ENCODE results near the gene DCBLD2.

DCBLD2 gene

DNA sequence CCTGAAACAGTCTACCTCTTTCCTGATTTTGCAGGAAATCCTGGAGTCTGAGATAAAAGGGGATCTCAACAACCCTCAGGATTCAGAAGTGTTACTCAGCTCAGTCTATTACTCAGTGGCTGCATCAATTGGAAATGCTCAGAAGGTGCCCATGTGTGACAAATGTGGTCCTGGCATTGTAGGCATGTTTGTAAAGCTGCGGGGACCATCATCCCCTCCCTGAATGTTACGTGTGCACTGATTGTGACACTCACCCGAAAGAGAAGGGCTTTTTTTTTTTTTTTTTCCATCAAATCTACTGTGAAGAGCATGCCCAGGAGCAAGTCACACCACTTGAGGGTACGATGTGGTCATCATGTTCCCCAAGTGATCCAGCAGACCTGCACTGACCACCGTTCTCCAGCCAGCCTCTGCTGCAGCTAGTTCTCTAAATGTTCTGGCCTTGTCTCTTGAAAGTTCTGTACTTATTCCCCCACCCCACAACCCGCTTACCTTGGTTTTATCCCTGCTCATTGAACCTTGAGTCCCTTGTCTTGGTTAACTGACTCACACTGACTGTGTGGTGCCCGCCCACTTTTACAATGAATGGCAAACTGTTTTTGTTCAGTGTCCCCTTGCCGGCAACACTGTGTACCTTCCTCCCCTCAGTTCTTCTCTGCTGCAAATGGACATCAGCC, 118.5 kb downstream of the DCBLD2 start:
- H3K4me3 ChIP-seq (ENCODE audit: low read length), result no peak overlapping the region
- TF ChIP-seq, protein P1, sequence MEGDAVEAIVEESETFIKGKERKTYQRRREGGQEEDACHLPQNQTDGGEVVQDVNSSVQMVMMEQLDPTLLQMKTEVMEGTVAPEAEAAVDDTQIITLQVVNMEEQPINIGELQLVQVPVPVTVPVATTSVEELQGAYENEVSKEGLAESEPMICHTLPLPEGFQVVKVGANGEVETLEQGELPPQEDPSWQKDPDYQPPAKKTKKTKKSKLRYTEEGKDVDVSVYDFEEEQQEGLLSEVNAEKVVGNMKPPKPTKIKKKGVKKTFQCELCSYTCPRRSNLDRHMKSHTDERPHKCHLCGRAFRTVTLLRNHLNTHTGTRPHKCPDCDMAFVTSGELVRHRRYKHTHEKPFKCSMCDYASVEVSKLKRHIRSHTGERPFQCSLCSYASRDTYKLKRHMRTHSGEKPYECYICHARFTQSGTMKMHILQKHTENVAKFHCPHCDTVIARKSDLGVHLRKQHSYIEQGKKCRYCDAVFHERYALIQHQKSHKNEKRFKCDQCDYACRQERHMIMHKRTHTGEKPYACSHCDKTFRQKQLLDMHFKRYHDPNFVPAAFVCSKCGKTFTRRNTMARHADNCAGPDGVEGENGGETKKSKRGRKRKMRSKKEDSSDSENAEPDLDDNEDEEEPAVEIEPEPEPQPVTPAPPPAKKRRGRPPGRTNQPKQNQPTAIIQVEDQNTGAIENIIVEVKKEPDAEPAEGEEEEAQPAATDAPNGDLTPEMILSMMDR (conservative IDR thresholded peaks at IDR 0.05; ENCODE audit: low read length), result no peak
- DNase-seq (ENCODE audit: low read depth), result no peak

DNA sequence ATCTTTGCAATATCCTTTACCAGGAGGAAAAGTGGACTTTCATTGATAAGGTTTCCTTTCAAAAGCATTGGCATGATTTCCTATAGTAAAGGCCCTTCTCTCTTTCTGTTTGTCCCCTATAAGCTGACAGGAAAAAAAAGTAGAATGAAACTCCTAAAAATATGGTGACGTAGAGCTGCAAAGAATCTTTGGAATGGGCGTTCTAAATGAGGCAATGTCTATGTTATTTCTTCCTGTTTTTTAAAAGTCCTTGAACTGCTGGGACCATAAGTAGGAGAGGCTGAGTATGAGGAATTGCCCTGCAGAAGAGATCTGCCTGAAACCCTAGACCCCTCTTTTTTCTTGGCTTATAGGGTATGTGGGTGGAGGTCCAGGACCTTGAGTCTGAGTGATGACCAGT, 121.2 kb downstream of the DCBLD2 start:
- peak; percentile 5 for DNase-seq (ENCODE audit: low read depth)
- no peak overlapping the region for H3K4me3 ChIP-seq (ENCODE audit: low read length)
- TF ChIP-seq, protein P1 (conservative IDR thresholded peaks at IDR 0.05; ENCODE audit: low read length), result no peak

DNA sequence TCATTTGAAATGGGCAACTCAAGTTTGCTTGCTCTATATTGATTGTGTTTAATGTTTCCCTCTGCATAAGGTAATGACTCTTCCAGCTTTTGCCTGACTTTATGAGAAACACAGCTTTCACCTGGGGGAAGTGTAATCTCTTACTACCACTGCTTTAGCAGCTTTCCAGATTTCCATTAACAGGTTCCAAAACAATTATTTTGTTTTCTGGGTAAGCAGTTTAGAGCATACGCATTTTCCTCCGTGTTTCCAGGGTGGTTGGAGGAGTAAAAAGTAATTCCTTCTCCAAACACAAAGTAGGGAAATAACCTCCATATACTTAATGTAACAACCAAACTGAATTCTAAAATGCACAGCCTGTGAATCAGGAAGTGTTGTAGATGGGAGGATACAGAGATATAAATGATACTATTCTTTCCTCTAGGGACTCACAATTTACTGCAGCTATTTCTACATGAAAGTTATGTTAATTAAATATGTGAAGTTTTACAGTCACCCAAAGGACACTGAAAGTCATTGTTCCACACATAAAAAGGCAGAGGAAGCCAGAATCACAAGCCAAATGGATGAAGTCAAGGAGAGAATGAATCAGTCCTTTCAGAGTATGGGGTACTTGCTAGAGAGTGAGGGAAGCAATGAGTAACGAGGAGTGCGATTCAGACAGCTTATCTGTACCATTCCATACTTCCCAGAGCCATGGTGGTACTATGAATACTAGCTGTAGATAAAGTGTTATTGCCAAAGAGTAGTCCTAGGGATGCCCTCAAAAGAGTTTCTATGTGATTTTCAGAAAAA, 121.8 kb downstream of the DCBLD2 start:
- no peak overlapping the region for H3K4me3 ChIP-seq (ENCODE audit: low read length)
- peak; percentile 8 for DNase-seq (ENCODE audit: low read depth)
- TF ChIP-seq, protein P1 (conservative IDR thresholded peaks at IDR 0.05; ENCODE audit: low read length), result no peak

DNA sequence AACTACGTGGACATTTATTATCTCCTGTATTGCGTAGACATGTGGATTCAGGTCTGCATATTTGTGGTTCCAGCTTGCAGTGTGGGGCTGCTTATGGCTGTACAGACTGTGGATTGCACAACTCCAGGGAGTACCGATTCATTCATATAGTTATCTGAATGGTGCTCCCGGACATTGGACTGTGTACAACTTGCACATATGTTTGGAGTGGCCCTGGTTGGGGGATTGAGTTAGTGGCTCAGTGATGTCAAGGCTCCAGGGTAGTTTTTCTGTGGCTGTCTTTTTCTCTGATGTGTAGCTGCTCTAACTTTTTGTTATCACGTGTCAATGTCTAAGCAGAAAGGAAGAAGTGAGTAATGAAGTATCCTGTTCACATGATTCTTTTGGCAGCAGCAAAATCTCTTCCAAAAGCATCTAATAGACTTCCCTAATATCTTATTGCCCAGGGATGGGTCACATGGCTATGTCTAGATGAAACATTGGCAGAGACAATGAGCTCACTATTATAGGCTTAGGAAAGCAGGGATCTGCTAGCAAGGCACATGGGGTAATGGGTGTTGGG, 122.6 kb downstream of the DCBLD2 start:
- peak; percentile 90 for DNase-seq (ENCODE audit: low read depth)
- TF ChIP-seq, protein P1 (conservative IDR thresholded peaks at IDR 0.05; ENCODE audit: low read length), result no peak
- no peak overlapping the region for H3K4me3 ChIP-seq (ENCODE audit: low read length)

DNA sequence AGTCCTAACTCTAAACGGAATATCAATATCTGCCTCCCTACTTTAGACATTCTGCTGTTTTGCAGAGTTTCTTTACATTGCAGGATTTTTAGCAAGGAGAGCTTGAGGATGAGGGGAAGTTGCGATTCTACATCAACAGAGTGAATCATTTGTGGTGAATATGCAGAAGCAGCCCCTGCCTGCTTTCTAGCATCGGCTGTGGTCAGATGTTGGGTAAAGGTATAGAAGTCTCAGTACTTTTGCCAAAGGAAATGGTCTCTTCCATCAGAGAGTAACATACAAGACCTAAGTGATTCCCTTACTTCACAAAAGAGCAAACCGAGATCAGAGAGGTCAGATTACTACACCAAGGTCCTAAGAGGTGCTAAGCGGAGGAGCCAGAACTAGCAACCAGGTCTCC, 123.1 kb downstream of the DCBLD2 start:
- TF ChIP-seq, protein P1 (conservative IDR thresholded peaks at IDR 0.05; ENCODE audit: low read length), result no peak
- no peak for DNase-seq (ENCODE audit: low read depth)
- H3K4me3 ChIP-seq (ENCODE audit: low read length), result no peak overlapping the region

DNA sequence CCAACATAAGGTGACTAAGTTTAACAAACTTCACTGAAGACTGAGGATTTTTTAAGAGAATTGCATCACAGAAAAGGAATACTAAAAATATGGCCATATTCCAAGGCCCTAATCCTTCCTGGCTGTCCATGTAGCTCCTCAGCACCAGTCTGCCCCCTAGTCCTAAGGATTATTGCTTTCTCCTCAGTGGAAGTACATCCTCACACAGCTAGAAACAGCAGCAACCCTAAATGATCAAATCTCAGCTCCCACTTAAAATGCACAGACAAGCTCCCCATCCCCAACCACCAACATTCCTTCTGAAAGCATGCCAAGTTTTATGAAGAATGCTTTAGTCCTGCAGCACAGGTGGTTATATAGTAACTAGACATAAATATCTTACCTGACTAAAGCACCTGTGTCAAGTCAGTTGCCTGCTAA, 123.7 kb downstream of the DCBLD2 start:
- TF ChIP-seq, protein P1 (conservative IDR thresholded peaks at IDR 0.05; ENCODE audit: low read length), result peak; percentile 28
- DNase-seq (ENCODE audit: low read depth), result peak; percentile 73
- no peak overlapping the region for H3K4me3 ChIP-seq (ENCODE audit: low read length)

All from AG10803 (cell line).